ENCODE measurements around the gene FOXL2.
A peak's percentile ranks its signal among the peaks of the same experiment; 100 is the strongest.

The FOXL2 gene

GRCh38 chr3:138946663-138947494 is at the start of gene FOXL2, which contains the start of gene FOXL2NB:
Gene FOXL2, minus strand, starts transcription at chr3:138947137. Its CDS starts 415 bp downstream, at chr3:138946722.
Gene FOXL2NB, plus strand, starts transcription at chr3:138947217. Its CDS starts 148 bp downstream, at chr3:138947365.
- DNase-seq: peak; percentile 17

- DNase-seq: no peak
Observed at GRCh38 chr3:138995706-138996105, 48.8 kb upstream of the FOXL2 start.

- no peak for DNase-seq
Observed at GRCh38 chr3:138987181-138987580, 40.2 kb upstream of the FOXL2 start.

- no peak for DNase-seq
Observed at GRCh38 chr3:138985932-138986331, 39.0 kb upstream of the FOXL2 start.

- DNase-seq: no peak
Observed at GRCh38 chr3:138984816-138985215, 37.9 kb upstream of the FOXL2 start.

GRCh38 chr3:138976047-138976446 is 29.1 kb upstream of the FOXL2 start:
- DNase-seq: no peak

- DNase-seq: no peak
Observed at GRCh38 chr3:138975351-138975750, 28.4 kb upstream of the FOXL2 start.

- DNase-seq: no peak
Observed at GRCh38 chr3:138974462-138974861, 27.5 kb upstream of the FOXL2 start.

- no peak for DNase-seq
Observed at GRCh38 chr3:138972941-138973340, 26.0 kb upstream of the FOXL2 start.

GRCh38 chr3:138971766-138972320 is 24.9 kb upstream of the FOXL2 start:
- peak; percentile 74 for DNase-seq

- no peak for DNase-seq
Observed at GRCh38 chr3:138964923-138965322, 18.0 kb upstream of the FOXL2 start.

GRCh38 chr3:138964264-138964663 is 17.3 kb upstream of the FOXL2 start:
- DNase-seq: no peak

- DNase-seq: no peak
Observed at GRCh38 chr3:138962854-138963560, 16.1 kb upstream of the FOXL2 start.

GRCh38 chr3:138960417-138960852 is 13.5 kb upstream of the FOXL2 start:
- no peak for DNase-seq

GRCh38 chr3:138950701-138951100 is 3.8 kb upstream of the FOXL2 start:
- DNase-seq: no peak

- peak; percentile 48 for DNase-seq
Observed at GRCh38 chr3:138950006-138950644, 3.2 kb upstream of the FOXL2 start.

GRCh38 chr3:138949445-138950005 is 2.6 kb upstream of the FOXL2 start:
- DNase-seq: no peak

- no peak for DNase-seq
Observed at GRCh38 chr3:138949002-138949418, 2.1 kb upstream of the FOXL2 start.

- no peak for DNase-seq
Observed at GRCh38 chr3:138948371-138949001, 1.5 kb upstream of the FOXL2 start.

GRCh38 chr3:138947495-138948121 is 671 bp upstream of the FOXL2 start:
- DNase-seq: no peak

- DNase-seq: peak; percentile 45
Observed at GRCh38 chr3:138945709-138946662, 951 bp downstream of the FOXL2 start.
